GM19438 (cell line): Measurements from ENCODE around the gene SETD9.

ENCODE experiments used
- ATAC-seq: cut with Tn5 transposase; IDR thresholded peaks from one replicate; pipeline ENCODE4 v1.9.1; 2021; ENCODE audit warnings: low read depth; ENCODE audit not compliant: unreplicated experiment

SETD9 gene

GRCh38 chr5:56922922-56923321 lies 13.5 kb downstream of the SETD9 start:
- no peak for ATAC-seq

DNA sequence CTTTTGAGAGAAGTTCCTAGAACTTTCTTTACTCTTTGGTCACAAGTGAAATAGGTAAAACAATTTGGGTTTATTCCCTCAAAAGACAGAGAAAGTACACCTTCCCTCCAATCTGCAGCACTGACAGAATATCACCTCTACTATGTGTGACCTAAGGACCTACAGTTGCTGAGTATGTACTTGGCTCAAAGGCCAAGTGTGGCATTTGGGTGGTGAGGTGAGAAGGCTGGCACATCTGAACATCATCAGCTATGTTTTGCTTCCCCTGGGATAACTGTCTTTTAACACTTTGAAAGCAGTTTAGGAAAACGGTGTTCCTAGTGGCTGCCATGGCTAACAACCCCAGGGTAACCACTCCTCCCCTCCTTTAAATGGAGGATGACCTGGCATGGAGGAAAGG lies 24.9 kb downstream of the SETD9 start:
- no peak for ATAC-seq

DNA sequence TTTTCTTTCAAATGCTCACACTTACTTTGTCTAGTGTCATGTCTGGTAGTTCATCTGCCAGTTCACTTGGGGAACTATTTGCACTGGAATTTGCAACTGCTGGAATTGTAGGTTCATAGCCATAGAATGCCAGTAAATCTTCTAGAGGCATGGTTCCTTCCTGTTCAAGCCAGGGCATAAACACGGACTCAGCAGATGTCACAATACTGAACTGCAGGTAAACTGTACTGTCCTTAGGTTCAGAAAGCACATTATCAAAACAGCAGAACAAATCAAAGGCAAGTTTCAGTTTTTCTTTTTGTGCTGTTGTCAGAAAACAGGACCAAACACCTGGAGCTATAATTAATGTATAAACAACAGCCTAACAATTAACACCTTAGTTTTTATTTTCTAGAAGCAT lies 29.5 kb downstream of the SETD9 start:
- no peak for ATAC-seq

GRCh38 chr5:56941981-56942380 lies 32.6 kb downstream of the SETD9 start:
- ATAC-seq: no peak

GRCh38 chr5:56947052-56947451 lies 37.7 kb downstream of the SETD9 start:
- no peak for ATAC-seq

GRCh38 chr5:56950626-56951125 lies 41.3 kb downstream of the SETD9 start:
- ATAC-seq: peak; percentile 48

DNA sequence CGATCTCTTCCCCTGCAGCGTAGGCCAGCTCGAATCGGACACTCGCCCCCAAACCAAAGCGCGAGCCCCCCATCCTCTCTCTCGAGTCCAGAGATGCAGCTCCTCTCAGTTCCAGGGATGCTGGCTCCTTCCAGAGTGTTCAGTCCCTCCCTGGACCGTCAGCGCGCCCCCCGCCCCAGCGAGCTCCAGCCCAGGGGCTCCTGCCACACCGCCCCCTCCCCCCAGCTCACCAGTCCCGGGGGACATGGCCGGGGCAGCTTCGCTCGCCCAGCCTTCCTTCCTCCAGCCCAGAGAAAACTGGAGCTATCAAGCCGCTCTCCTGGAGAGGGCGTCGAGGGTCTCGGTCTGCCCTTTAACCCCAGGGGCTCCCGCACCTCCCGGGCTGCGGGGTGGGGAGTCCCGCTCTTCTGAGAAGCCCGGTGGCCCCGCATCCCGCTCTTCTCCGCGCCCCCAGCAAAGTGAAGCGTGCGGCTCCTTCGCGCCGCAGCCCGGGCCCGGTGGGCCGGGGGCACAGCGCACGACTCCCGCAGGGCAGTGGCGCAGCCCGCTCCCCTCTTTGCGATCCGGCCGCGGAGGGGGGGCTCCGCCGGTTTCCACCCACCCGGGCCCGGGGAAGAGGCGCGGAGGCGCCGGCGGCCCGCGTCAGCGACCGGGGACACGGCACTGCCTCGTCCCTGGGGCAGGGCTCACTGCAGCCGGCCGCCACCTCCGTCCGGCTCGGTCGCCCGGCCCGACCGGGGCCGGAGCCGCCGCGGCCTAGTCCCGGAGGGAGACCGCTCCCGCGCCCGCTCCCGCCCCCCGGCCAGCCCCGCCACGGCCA lies 41.9 kb downstream of the SETD9 start:
- peak; percentile 41 for ATAC-seq

- ATAC-seq: peak; percentile 78
Observed at GRCh38 chr5:56951946-56952691, 42.7 kb downstream of the SETD9 start, which contains the start of gene MIER3. Gene MIER3, minus strand, starts transcription at chr5:56952123. Its CDS starts 21 bp downstream, at chr5:56952102.

DNA sequence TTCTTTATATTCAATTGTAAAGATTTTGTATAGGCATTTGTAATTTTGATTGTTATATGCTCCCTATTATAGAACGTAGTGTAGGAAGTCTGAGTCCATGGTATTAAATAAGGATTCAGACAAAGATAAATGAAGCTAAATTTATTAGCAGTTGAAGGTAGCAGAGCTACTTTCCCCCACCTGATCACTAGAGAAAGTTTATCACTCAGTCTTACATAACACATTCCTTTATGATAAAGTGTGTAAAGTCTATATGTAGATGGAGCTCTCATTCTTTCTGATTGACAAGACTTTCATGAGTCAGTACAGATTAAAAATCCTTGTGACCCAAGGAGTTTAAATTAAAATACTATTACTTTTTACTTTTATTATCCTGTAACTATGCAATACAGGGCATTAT lies 44.9 kb downstream of the SETD9 start:
- ATAC-seq: no peak

DNA sequence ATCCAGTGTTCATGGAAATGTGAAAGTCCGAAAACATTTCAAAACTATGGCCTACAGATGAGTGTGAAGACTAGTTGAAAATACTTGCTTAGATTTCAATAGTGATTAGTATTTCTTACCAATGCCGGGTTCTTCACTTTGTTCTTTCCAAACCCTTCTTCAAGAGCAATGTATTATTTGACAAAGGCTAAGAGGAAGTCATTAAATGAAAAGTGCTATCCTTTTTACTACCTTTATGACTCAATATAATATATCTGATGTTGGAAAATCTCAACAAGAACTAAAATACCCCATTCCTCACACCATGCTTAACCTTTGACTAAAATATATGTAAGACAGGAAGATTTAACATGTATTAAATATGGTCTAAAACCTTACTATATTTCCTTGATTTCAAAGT lies 49.2 kb downstream of the SETD9 start:
- no peak for ATAC-seq

DNA sequence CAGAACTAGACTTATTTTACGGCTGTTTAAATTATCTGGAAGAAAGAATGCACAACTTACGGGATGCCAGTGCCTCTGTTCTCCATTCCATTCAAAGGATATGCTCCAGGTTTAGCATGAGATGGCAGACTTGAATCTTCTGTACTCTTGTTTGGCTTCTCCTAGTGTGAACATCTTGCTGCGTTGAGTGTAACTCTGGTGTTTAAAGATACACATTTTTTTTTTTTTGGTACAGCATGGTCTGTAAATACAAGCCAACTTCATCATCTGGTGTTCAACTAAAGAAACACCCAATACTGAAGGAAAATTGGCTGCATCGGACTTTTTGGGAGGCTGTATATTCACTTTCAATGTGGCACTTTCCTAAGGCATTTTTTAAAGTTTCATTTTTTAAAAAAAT lies 49.9 kb downstream of the SETD9 start:
- no peak for ATAC-seq

GRCh38 chr5:56961746-56962145 lies 52.4 kb downstream of the SETD9 start:
- no peak for ATAC-seq

GRCh38 chr5:56962286-56962685 lies 52.9 kb downstream of the SETD9 start:
- no peak for ATAC-seq

DNA sequence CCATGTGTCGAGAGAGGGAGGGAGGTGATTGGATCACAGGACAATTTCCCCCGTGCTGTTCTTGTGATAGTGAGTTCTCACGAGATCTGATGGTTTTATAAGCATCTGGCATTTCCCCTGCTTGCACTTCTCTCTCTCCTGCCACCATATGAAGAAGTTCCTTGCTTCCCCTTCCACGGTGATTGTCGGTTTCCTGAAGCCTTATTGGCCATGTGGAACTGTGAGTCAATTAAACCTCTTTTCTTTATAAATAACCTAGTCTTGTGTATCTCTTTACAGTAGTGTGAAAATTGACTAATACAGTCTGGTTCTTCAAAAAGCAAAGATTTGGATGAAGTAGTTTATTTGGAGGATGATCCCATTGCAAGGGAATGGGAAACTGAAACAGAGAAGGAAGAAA lies 53.9 kb downstream of the SETD9 start:
- ATAC-seq: no peak

DNA sequence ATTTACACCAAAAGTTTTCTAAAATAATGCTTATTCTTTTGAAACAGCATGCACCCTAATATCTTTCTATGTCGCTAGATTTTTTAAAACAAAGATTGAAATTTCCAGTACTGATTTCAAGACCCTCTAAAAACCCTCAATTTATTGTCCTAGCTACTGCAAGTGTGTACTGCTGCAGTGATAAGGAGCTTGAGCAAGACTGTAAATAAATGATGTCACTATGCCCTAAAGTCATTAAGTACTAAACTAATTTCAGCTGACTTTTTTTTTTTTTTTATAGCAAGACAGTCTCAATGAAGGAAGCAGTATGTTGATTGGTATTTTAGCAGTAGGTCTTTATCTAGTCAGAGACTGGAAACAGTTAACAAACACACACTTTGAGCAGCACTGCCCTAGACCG lies 54.8 kb downstream of the SETD9 start:
- no peak for ATAC-seq
